Urinary bladder (tissue), 4 donors: Measurements from ENCODE around the gene PPARD. TPM values are rescaled to one million over a fixed set of nuclear protein-coding genes. Genes with fewer than 3 reads are reported as not detected.
"Not testable (repeated sequence)": the region's sequence is repeated elsewhere in the genome, so short reads cannot be mapped to it uniquely, and the experiment has no call there.

Source experiments
- DNase-seq: peaks from one replicate; pipeline ENCODE4 v3.0.0-alpha.2; 2015; ENCODE audit errors: extremely low spot score
- H3K27ac ChIP-seq: one replicate; pipeline ENCODE4 v1.5.1; 2013; ENCODE audit warnings: low read depth, mild to moderate bottlenecking, moderate library complexity
- H3K36me3 ChIP-seq: one replicate; pipeline ENCODE4 v1.6.1; 2013; ENCODE audit warnings: mild to moderate bottlenecking, moderate library complexity; ENCODE audit not compliant: insufficient read depth
- H3K4me1 ChIP-seq: one replicate; pipeline ENCODE4 v1.6.1; 2013; ENCODE audit warnings: mild to moderate bottlenecking, moderate library complexity; ENCODE audit not compliant: insufficient read depth
- H3K4me3 ChIP-seq: one replicate; pipeline ENCODE4 v1.5.1; 2013; ENCODE audit warnings: low read depth, low read length
- WGBS: extraction: QIAGEN DNeasy Blood & Tissue Kit; methylation state at CpG from one replicate; pipeline ENCODE4 v1.1.7; 2013; 5-methylcytosine and 5-hydroxymethylcytosine counted together
- polyA plus RNA-seq: library from polyadenylated mRNA; stranded (reverse); fragments of 200-250 nt; gene quantifications from one replicate; pipeline ENCODE4 v1.2.3, GENCODE V29; 2013
- total RNA-seq: library from RNA; depleted of rRNA; stranded (reverse); fragments of >200 nt; gene quantifications from one replicate; pipeline ENCODE4 v1.2.3, GENCODE V29; 2014
- donor health status: healthy with polysubstance abuse.
- donor health status: healthy.

PPARD gene
- total and polyA plus RNA-seq, 2 donors = 5.8 to 30.1 TPM

DNA sequence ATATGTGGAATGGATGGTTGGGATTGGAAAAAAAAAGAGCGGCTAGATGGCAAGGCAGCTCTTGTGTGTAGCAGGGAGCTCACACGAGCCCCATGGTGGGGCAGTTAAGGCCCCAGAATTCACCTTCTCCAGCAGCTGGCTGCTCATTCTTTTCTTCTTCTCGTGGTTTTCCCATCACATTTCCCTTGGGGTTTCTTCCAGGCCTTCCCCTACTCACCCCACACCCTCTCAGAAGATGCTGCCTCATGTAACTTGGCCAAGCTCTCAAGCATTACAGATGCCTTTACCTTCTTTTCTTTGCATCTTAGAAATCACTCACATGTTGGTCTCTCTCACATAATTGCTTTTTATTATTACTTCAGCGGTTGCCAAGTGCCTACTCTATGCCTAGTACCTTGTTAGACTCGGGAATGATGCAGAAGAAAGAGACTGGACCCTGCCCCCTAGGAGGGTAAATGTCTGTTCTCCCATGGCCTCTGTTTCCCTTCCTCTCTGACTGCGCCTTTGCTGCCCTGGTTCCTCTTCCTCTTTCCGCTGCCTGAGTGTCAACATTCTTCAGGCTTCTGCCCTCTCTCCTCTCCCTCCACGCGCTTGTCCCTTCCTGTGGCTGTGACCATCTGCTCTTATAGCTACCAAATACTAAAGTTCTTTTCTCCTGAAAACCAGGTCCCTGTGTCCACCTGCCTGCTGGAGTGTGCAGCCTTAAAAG, 28.6 kb downstream of the PPARD start:
- no peak for DNase-seq
- no peaks in the 10 kb centered on the region for H3K36me3 ChIP-seq
- 81% methylated on average over 9 of the region's 9 CpGs for WGBS
- H3K4me1 ChIP-seq = no peaks in the 10 kb centered on the region
- no peak overlapping the region for H3K4me3 ChIP-seq
- H3K27ac ChIP-seq = no peak overlapping the region

DNA sequence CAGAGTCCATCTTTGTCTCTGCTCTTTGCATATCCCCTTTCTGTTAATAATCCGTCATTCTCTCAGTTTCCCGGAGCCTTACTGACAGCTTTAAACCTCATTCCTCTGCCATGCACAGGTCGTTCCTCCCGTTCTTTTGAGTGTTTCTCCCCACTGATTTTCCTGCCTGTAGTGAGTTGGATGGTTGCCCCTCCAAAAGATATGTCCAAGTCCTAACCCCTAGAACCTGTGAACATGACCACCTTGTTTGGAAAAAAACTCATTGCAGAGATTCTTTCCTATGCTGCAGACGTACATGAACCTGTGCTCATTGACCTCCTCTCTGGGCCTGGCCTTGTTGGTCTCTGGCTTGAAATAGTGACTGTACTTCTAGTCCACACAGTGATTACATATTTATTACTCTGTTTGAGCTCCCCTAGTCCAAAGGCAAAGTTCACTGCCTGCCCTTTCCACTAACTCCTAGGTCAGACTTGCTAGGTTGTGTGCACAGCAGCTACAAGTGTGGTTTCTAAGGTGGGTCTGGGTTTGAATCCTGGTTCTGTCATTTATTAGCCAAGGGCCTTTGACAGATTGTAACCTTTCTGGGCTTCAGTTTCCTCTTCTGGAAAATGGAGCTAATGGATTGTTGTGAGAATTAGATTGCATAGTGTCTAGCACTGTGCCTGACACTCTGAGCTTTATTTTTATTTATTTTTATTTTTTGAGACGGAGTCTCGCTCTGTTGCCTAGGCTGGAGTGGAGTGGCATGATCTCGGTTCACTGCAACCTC, 29.3 kb downstream of the PPARD start:
- DNase-seq = no peak
- H3K27ac ChIP-seq = no peak overlapping the region
- 87% methylated on average over 8 of the region's 8 CpGs for WGBS
- H3K4me3 ChIP-seq = no peak overlapping the region
- no peaks in the 10 kb centered on the region for H3K4me1 ChIP-seq
- no peaks in the 10 kb centered on the region for H3K36me3 ChIP-seq

DNA sequence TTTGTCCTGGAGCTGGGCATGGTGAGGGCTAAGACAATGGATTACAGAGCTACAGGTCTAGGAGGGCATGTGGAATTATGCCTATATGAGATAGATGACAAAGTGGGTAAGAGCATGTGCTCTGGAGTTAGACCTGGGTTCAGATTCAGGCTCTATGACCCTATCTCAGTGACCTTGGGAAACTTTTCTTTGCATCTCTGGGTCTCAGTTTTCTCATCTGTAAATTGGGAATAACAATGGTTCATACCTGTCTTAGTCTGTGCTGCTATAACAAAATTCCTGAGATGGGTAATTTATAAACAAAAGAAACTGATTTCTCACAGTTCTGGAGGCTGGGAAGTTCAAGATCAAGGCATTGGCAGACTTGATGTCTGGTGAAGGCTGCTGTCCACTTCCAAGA, 30.3 kb downstream of the PPARD start:
- no peaks in the 10 kb centered on the region for H3K36me3 ChIP-seq
- H3K4me1 ChIP-seq = no peaks in the 10 kb centered on the region
- DNase-seq = no peak
- no peak overlapping the region for H3K4me3 ChIP-seq
- no peak overlapping the region for H3K27ac ChIP-seq

DNA sequence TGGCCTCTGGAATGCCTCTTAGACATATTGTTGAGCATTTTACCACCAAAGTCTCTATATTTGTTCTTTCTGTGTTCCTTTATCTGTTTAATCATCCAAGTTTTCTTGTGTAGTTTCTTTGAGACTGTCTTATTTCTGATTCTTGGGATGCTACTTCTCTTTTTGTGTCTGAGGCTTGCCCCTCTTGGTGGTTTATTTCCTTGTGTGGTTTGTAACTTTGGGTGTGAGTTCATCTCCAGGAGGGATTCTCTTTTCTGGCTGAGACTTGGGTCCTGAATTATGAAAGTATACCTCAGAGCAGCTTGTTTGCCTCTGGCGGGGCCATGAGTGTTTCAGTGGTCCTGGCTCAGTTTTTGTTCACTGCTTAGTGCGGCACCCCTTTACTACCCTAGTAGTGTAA, 33.9 kb downstream of the PPARD start:
- 74% methylated on average over 2 of the region's 2 CpGs for WGBS
- DNase-seq = no peak
- H3K4me1 ChIP-seq = no peaks in the 10 kb centered on the region
- no peak overlapping the region for H3K4me3 ChIP-seq
- H3K36me3 ChIP-seq = no peaks in the 10 kb centered on the region
- H3K27ac ChIP-seq = no peak overlapping the region

DNA sequence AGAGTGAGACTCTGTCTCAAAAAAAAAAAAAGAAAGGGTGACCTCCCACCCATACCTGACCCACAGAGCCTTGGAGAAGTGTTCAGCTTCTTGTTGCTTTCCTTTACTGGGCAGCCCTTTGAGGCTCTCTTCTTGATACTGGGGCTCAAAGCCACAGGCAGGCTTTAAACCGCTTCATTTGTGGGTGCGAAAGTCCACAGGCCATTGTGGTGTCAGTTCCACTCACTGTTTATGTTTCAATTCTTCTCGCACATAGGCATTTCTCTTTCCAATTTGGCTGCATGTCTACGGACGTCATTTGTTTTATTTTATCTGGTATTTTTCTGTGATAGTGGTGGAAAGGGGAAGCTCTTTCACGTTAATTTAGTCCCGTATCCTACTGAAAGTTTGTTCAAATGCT, 34.6 kb downstream of the PPARD start:
- H3K4me3 ChIP-seq = no peak overlapping the region
- 31% methylated on average over 7 of the region's 7 CpGs for WGBS
- H3K27ac ChIP-seq = no peak overlapping the region

DNA sequence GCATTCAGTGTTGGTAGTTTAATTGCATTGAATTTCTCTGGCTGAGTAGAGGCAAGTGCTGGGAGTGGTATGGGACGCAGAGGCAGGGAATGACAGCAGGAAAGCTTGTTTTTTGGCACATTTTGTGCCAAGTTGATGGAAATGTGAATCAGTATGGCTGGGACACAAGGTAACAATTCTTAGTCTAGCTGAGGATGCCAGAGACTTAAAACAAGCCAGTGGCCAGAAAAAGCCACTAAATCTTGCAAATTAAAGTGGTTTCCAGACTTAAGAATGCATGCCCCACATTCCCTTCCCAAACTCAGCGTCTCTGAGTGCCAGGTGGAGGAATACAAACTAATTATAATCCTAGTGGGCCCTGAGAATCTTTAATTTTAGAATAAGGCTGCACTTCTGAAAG, 35.9 kb downstream of the PPARD start:
- no peak for DNase-seq
- Histone ChIP-seq H3K36me3 (no peaks in the 10 kb centered on the region), H3K4me1 (no peaks in the 10 kb centered on the region), H3K4me3 (no peak overlapping the region), H3K27ac (no peak overlapping the region)
- 76% methylated on average over 2 of the region's 2 CpGs for WGBS

More for the DNA sequence above, 34.6 kb downstream of the PPARD start:
- no peak for DNase-seq
- H3K36me3 ChIP-seq = no peaks in the 10 kb centered on the region
- no peaks in the 10 kb centered on the region for H3K4me1 ChIP-seq

DNA sequence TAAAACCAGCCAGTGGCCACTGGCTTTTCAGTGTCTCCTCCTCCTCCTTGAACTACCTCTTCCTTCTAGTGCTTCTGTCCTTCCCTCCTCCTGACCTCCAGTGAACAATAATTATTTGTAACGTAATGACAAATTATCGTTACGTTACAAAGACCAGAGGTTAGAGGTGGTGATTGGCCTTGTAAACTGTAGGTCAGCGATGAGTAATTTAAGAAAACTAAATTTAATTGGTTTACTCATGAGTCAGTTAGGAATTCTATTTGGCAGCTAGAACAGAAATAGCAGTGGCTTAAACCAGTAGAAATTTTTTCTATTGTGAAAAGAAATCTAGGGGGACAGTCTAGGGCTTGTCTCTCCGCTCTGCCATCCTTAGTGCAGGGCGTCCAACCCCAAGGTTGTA, 38.8 kb downstream of the PPARD start:
- Histone ChIP-seq H3K36me3 (no peaks in the 10 kb centered on the region), H3K4me1 (no peaks in the 10 kb centered on the region), H3K4me3 (no peak overlapping the region), H3K27ac (no peak overlapping the region)
- 83% methylated on average over 6 of the region's 6 CpGs for WGBS
- DNase-seq = no peak

DNA sequence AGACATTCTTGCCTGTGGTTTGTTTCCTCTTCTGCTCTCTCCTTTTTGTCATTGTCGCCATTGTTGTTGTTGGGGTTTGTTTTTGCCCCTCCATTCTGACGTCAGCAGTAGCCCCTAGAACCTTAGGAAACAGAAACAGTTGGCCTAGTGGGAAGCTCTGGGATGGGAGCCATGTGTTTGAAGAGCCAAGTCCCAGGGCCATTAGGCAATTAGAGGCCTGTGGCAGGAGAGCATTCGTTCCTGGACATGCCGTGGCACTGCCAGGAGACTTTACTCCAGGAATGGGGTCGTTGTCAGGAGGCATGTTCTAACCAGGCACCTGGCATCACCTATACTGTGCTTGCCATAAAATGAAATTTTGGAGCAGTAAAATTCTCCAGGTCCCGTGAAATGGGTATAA, 39.7 kb downstream of the PPARD start:
- no peaks in the 10 kb centered on the region for H3K36me3 ChIP-seq
- no peaks in the 10 kb centered on the region for H3K4me1 ChIP-seq
- H3K4me3 ChIP-seq = no peak overlapping the region
- DNase-seq = no peak
- WGBS = 82% methylated on average over 6 of the region's 6 CpGs
- H3K27ac ChIP-seq = no peak overlapping the region

DNA sequence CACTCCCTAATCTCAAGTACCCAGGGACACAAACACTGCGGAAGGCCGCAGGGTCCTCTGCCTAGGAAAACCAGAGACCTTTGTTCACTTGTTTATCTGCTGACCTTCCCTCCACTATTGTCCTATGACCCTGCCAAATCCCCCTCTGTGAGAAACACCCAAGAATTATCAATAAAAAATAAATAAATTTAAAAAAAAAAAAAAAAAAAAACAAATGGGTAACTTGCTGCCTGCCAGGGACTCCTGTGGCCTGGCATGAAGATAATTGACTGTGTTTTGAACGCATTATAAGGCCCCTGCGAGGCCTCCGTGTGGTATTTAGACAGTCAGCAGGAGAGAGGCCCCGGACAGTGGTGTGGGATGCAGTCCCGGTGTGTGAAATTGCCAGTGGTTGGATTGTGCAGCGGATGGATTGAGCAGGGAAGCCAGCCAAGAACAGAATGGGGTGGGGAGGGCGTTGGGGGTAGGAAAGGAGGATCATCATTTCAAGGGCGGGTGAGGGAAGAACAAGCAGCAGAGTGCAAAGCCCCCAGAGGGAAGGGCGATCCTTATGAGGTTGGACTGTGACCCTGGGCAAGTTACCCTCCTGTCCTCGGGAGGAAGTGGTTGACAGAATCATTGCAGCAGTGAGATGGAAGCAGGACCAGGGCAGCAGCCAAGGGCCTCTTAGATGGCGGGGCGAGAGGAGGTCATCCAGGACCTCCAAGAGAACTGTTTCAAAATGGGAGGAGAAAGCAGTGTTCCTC, 43.3 kb downstream of the PPARD start:
- Histone ChIP-seq H3K4me3 (no peak overlapping the region), H3K36me3 (no peaks in the 10 kb centered on the region), H3K4me1 (no peaks in the 10 kb centered on the region), H3K27ac (no peak overlapping the region)
- 30% methylated on average over 12 of the region's 14 CpGs for WGBS
- no peak for DNase-seq

DNA sequence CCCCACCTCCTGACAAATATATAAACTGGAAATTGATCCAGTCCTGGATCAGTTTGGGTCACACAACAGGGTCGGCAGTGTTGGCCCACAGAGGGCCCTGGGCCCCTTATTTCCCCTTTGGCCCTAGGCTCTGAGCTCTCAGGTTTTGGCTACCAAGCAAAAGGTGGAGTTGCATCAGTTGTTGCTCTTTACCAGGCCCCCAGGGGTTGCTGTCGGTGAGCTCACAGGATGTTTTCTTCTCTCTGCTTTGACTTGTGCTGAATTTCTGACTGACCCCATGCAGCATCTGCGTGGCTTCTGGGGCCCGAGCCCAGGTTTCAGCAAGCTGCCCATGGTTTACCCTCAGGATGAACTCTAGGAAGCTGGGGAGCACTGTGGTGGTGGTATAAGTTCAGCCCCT, 44.6 kb downstream of the PPARD start:
- H3K4me1 ChIP-seq = no peaks in the 10 kb centered on the region
- no peak overlapping the region for H3K27ac ChIP-seq
- H3K36me3 ChIP-seq = no peaks in the 10 kb centered on the region
- WGBS = 81% methylated on average over 4 of the region's 4 CpGs
- no peak overlapping the region for H3K4me3 ChIP-seq
- DNase-seq = no peak

DNA sequence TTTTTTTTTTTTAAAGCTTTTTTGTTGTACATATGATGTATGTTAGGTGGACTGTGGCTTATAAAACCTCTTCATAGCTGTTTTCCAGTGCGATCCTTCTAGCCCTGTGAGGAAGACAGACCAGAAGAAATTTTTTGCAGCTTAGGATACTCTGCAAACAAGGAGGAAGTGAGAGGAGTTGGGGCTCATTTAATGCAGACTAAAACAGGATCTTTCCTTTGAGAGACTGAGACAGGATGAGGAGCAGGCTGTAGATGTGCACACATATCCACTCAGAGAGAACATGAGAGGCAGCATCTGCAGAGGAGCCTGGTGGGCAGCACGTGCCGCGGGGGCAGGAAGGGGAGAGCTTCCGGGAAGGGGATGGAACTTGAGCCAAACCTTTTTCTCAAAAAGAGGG, 45.7 kb downstream of the PPARD start:
- Histone ChIP-seq H3K36me3 (no peaks in the 10 kb centered on the region), H3K27ac (no peak overlapping the region), H3K4me1 (no peaks in the 10 kb centered on the region), H3K4me3 (no peak overlapping the region)
- 94% methylated on average over 5 of the region's 5 CpGs for WGBS
- no peak for DNase-seq

DNA sequence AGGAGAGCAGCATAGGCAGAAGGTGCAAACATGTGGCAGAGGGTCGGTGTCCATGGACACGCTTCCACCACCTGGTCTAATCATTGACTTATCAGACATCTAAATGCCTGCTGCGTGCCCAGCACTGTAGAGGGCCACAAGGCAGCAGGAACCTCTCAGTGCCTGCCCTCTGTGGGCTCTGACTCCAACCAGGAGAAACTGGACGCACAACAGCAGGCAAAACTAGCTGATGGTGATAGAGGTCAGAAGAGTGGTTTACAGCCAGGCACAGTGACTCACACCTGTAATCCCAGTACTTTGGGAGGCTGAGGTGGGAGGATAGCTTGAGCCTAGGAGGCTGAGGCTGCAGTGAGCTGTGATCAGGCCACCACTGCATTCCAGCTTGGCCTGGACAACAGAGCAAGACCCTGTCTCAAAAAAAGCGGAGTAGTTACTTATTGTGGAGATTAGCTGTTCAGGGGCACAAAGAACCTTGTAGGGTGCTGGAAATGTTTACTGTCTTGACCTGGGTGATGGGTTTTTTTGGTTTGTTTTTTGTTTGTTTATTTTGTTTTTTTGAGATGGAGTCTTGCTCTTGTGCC, 46.5 kb downstream of the PPARD start:
- DNase-seq = no peak
- Histone ChIP-seq H3K27ac (no peak overlapping the region), H3K4me1 (no peaks in the 10 kb centered on the region), H3K36me3 (no peaks in the 10 kb centered on the region), H3K4me3 (no peak overlapping the region)
- 99% methylated on average over 5 of the region's 5 CpGs for WGBS

DNA sequence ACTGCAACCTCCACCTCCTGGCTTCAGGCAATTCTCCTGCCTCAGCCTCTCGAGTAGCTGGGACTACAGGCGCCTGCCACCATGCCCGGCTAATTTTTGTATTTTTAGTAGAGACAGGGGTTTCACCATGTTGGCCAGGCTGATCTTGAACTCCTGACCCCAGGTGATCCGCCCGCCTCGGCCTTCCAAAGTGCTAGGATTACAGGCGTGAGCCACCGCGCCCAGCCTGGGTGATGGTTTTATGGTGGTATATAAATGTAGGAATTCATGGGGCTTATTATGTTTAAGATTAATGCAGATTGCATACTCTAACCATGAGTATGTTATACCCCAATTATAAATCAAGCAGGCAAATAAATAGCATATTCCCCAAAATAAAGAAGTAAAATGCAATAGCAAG, 47.0 kb downstream of the PPARD start:
- not testable (repeated sequence) for H3K27ac ChIP-seq, H3K36me3 ChIP-seq, H3K4me3 ChIP-seq, H3K4me1 ChIP-seq, DNase-seq
- 95% methylated on average over 9 of the region's 9 CpGs for WGBS
